Activated CD8-positive, alpha-beta memory T cell treated with anti-CD3 and anti-CD28 coated beads, Interleukin-2, amount 50 U/mL, for 4 hours (primary cell): ENCODE measurements around the gene CHD6.
A peak's percentile ranks its signal among the peaks of the same experiment; 100 is the strongest.

Source experiments
- DNase-seq: peaks from one replicate; pipeline ENCODE4 v3.0.0-alpha.2; 2020

CHD6 gene

DNA sequence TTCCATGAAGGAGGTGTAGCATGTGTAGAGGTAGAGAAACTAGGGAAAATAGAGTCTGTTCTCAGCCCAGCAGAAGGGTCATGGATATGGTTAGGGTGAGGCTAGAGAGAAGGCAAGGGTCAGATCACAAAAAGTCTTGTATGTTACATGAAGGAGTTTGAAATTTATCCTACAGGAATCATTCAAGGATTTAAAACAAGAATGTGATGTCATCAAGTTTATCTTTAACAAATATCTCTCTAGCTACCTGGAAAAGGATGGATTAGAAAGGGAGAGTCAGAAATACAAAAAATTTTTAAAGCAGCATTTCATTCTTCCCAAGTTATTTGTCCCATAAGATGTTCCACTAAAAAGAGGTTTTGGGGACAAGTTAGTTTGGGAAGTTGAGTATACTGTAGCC lies 4.4 kb upstream of the CHD6 start:
- DNase-seq: no peak

DNA sequence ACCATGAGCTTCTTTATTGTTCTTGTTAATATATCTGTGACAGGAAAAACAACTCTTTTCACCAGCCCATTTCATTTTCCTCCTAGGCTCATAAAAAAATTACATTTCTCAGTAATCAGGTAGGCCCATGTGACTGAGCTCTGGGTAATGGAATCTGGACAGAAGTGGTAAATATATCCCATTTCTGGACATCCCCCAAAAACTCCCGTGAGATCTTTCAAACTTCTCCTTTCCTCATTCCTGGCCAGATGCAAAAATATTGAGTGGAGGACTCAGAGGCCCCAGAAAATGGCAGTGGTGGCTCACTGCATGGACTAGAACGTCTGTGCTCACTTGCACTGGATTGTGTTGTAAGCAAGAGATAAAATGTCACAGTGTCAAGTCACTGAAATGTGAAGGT lies 3.8 kb upstream of the CHD6 start:
- no peak for DNase-seq

DNA sequence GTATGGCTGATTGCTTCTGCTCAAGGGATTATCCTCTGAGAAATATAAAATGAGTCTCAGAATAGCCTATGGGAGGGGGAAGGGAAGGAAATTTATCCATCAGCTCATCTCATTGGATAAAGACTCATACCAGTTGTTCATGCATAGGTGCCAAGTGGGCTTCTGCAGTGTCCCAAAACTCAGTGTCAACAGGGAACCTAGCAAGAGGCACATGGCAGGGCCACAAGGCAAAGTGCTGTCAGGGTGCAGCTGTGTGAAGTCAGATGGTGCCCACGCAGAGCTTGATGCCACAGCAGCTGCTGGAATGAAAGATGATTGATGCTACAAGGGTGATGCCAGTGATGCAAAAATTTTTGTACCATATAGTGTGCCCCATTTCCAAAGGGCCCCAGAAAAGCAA lies 3.2 kb upstream of the CHD6 start:
- no peak for DNase-seq

- DNase-seq: no peak
These were observed 1.4 kb upstream of the CHD6 start for GRCh38 chr20:41619360-41620100.

DNA sequence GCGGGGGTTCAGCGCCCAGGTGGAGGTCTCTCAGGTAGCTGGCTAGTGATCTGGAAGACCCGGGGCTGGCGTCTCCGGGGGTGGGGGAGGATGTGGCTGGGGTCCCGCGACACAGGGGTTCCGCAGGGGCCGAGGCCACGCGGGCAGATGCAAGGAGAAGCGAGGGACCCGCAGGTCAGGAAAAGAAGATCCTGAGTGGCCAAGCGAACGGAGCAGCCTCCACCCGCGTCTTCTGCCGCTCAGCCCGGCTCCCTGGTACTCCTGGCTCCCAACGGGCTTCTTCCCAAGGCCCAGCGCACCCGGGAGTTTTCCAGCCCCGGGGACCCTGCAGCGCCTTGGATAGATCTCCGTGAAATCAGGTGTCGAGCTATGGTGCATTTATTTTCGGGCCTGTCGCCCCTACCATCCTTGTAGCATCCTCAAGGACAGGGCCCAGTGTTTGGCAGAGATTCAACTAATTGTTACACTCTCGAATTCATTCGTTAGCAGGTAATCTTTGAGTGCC lies 682 bp upstream of the CHD6 start:
- no peak for DNase-seq

- DNase-seq: peak; percentile 55
These were observed 897 bp downstream of the CHD6 start for GRCh38 chr20:41617059-41617901.

DNA sequence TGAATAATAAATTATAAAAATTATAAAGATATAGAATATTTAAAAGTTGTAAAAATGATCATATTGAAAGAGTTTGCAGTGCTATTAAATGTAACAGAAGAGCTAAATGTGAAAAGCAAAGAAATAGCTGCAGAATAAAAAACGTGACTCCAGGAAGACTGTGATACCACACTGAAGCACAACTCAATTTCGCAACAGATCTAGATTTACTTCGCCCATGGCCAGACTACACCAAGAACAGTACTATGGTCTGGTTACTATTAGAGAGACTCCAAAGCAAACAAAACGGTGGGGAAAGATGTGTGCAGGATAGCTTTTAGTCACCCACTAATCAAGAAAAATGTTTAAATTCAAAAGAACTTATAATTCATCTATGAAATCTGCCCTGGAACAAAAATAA lies 1.9 kb downstream of the CHD6 start:
- no peak for DNase-seq

DNA sequence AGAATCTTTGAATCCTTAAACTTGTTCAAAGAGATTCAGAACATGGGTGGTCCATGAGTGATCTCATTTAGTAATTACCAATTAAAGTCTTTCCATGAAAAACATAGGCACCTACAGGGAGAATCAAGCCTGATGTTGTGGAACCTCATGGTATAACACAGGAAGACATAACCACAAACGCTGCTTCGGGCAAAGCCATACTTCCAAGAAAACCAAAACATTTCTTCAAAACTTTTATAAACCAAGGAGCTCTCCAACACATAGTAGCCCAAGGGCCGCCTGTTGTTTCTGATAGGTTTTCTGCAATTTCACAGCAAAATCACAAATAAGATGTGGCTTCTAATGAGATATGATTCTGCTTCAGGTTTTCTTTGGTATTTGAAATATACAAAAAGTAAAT lies 2.5 kb downstream of the CHD6 start:
- DNase-seq: no peak

- DNase-seq: no peak
These were observed 3.1 kb downstream of the CHD6 start for GRCh38 chr20:41615110-41615509.

DNA sequence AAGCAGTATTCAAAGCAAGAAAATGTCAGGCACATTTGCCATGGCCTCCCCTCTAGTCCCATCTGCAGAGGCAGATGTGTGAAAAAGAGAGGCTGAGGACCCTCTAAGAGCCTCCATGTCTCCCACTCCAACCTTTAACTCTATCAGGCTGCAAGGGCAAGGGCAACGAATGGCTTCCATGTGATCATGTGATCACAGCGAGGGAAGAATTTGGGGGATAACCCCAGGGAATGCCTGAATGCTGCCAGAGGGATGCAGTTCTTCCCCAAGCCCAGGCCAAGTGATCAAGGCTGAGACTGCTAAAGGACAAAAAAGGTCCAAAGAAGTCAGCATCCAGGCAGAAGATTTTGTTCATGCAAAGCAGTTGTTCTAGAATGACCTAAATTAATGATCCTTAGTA lies 4.9 kb downstream of the CHD6 start:
- DNase-seq: no peak

- no peak for DNase-seq
These were observed 8.7 kb downstream of the CHD6 start for GRCh38 chr20:41609474-41609873.

- no peak for DNase-seq
These were observed 9.6 kb downstream of the CHD6 start for GRCh38 chr20:41608606-41609005.

DNA sequence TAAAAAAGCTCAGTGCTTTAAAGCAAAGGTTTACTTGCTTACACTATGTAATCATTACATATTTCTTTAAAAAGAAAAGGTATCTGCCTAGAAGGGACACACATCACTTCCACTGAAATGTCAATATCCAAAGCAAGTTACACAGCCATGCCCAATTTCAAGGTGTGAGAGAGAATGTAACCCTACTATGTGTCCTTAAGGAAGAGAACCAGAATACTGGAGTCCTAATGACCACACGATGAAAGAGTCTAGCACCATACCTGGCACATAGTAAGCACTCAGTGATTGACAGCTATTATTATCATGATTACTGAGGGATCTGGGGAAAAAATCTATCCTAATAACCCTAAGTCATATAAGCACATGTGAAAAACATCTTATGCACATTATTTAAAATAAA lies 10.4 kb downstream of the CHD6 start:
- DNase-seq: no peak

GRCh38 chr20:41604002-41604401 lies 14.2 kb downstream of the CHD6 start:
- no peak for DNase-seq

DNA sequence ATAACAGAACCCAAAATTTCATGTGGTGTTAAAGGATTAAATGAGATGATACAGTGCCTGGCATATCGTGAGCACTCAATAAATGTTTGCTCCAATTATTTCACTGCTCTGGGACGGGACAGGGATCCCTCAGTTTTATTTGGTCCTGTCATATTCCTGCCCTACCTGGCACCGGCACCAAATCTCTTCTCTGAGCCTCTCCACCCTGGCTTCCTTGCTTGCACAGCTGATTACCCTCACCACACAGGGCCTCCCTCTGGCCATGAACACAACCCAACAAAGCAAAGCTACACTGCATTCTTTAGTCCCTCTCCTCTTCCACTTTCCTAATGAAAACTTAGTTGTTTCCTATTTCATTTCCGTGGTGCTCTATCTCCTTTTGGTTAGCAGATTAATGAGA lies 16.4 kb downstream of the CHD6 start:
- no peak for DNase-seq

GRCh38 chr20:41600926-41601631 lies 17.1 kb downstream of the CHD6 start:
- DNase-seq: no peak

GRCh38 chr20:41599699-41600104 lies 18.5 kb downstream of the CHD6 start:
- DNase-seq: no peak

DNA sequence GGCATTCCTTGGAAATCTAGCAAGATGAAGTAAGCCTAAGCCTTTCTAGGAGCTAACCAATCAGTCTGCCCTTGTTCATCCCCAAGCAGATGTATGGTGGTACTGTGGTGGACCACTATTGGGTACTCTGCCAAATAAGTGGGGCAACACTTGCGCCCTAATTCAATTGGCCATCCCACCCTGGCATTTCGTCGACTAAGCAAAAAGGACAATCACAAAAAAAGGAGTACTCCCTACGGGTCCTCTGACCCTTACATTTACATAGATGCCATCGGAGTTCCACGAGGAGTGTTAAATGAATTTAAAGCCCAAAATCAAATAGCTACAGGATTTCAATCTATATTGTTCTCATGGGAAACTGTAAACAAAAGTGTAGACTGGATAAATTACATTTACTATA lies 19.5 kb downstream of the CHD6 start:
- DNase-seq: no peak

DNA sequence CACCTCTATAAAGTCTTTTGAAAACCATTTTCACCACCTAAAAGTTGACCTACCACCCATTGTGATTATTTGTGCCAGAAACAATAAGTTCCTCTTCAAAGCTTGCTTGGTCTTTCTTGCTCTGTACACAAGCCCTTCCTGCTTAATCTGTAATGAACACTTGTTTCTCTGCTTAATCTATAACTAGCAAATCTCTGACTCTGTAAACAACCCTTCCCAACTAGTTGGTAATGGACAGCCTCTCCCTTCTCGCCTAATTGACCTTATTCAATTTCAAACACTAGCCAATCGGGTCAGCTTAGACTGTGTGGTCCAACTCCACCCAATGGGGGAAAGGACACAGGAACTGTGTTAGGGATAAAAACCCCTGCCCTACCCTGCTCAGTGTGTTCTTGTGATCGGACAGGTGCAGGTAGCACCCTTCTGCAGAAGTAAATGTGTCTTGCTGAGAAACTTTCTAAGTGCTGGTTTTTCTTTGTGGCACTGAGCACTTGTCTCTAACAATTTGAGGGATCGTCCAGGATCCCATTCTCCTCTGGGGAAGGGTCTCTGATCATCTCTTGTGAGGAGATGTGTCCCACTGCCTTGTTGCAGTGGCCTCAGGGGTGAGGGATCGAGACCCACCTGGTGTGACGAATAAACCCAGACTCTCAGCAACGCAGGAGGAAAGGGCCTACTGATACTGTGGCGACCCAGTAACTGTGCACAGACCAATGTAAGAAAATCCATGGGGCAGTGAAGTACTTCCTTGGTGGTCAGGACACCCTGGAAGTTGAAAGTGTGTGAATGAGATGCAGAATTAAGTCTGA lies 23.5 kb downstream of the CHD6 start:
- DNase-seq: no peak

- DNase-seq: no peak
These were observed 25.5 kb downstream of the CHD6 start for GRCh38 chr20:41592516-41593216.

GRCh38 chr20:41587956-41588355 lies 30.2 kb downstream of the CHD6 start:
- DNase-seq: no peak

GRCh38 chr20:41587523-41587922 lies 30.7 kb downstream of the CHD6 start:
- no peak for DNase-seq
